ENCODE results near the gene ADORA1.

ADORA1 gene

DNA sequence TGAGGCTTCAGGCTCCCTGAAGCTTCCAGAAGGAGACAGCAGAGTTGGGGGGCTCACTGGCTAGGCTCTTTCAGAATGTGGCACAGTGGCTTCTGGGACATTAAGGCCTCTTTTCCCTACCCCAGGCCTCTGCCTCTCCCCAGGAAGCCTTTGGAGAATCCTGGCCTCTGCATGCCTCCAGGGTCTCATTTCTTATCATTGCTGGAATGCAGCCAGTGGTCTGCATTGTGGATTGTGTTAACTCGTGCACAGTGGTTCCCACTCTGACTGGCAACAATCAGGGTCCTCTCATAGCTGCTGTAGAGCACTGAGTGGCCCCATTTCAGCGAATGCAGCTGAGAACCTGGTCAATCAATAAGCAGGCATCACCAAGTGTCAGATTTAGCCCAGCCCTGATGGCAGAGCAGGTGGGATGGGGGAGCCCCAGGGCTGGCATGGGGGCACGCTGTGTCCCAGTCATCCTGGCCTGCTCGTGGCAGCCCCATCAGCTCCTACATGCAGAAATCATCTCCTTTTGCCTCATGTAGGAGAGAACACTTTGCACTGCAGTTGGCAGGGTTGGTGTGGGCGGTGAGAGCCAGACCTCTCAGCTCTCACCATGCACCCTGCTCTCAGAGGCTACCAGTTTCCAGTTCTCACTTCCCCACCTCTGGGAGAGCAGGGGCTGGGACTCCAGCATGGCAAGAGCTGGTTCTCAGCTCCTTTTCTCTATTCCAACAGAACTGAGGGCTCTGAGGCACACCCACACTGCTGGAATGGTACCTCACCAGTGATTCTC, 13.4 kb downstream of the ADORA1 start:
- no peak for DNase-seq (ENCODE audit: low read depth in 2 of 3, low spot score in 2 of 3)

- no peak for DNase-seq (ENCODE audit: low read depth in 2 of 3, low spot score in 2 of 3)
Measured at GRCh38 chr1:203142124-203142523, 14.6 kb downstream of the ADORA1 start.

DNA sequence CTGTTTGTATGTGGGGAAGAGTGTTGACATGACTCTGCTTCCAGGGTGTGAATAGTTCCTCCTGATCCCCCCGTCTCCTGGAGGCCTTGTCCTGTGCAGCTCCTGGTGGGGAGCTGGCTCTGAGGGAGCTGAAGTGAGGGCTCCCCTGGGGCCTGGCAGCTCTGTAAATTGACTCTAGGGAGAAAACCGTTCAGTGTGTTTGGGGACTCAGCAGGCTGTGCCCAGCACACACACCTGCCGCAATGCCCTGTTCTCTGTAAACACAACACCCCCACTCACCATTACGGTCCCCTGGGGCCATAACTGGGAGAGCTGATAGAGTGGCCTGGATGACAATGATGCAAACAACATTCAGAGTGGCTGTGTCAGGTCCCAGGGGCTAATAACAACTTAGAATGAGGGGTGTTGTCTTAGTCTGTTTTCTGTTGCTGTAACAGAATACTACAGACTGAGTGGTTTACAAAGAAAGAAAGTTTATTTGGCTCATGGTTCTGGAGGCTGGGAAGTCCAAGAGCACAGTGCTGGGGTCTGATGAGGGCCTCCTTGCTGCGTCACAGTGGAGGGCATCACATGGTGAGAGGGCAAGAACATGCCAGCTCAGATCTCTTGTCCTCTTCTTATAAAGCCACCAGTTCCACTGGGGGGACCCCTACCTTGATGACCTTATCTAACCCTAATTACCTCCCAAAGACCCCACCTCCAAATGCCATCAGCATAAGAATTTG, 15.3 kb downstream of the ADORA1 start:
- no peak for DNase-seq (ENCODE audit: low read depth in 2 of 3, low spot score in 2 of 3)

DNA sequence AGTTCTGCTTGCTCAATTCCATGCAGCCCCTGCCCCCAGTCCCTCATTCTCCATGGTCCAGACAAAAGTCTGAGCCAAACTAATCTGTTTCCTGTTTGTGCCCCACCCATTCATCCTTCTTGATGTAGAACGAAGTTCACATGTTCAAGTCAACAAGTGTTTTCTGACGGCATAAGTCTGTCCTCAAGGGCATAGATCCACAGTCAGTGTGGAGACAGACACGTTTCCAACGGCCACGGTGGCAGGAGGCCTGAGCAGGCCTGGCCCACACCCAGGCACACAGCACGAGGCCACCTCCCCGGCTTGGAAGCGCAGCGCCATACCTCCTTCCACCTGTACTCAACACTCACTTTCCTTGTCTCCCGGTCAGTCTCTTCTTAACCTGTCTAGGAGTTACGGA, 16.1 kb downstream of the ADORA1 start:
- DNase-seq (ENCODE audit: low read depth in 2 of 3, low spot score in 2 of 3) = no peak

DNA sequence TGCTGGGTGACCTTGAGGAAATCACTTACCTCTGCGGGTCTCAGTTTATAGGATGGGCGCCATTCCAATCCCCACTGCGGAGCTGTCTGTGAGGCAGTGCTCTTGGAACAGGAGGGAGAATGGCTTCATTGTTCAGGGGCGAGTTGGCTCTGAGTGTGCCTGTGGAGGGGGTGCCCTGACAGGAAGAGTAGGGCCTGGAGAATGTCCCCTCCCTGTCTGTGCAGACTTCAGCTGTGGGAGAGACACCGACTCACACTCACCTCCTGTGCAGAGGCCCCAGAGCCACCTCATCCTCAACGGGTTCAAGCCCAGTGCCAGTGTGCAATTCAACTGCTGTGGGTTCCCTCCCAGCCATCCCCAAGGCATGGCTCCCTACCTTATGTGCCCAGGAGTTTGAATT, 17.1 kb downstream of the ADORA1 start:
- no peak for DNase-seq (ENCODE audit: low read depth in 2 of 3, low spot score in 2 of 3)

DNA sequence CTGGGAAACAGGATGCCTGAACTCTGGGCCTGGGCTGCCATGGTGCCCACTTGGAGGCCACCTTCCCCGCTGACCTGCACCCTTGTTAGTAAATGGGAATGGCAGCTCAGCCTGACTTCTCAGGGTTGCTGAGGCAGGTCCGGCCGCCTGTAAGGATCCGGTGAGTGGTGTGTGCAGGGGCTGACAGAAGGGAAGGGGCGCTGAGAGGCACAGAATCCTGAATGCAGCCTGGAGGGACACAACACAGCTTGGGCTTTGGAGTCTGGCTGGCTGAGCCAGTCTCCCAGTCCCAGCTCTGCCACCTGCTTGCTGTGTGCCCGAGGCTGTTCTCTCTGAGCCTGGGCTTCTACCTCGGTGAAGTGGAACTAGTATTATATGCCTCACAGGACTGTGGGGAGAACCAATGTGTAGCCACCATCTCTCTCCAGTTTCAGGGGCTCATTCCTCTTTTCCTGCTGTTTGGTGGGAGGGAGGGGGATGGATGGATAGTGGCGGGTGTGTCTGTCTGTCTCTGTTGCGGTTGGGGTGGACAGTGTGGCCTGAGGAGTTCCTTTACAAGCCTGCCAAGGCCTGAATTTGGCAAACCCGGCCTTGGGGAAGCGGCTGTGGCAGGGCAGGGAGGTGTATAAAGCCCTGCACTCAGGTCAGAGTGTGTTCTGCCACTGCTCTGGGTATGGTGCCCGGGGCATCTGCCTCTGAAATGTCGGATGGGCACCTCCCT, 18.0 kb downstream of the ADORA1 start:
- DNase-seq (ENCODE audit: low read depth in 2 of 3, low spot score in 2 of 3) = no peak

- DNase-seq (ENCODE audit: low read depth in 2 of 3, low spot score in 2 of 3) = no peak
Measured at GRCh38 chr1:203146042-203146369, 18.5 kb downstream of the ADORA1 start.

GRCh38 chr1:203146537-203146936, 19.0 kb downstream of the ADORA1 start:
- DNase-seq (ENCODE audit: low read depth in 2 of 3, low spot score in 2 of 3) = no peak

- DNase-seq (ENCODE audit: low read depth in 2 of 3, low spot score in 2 of 3) = no peak
Measured at GRCh38 chr1:203147376-203147775, 19.9 kb downstream of the ADORA1 start.

- DNase-seq (ENCODE audit: low read depth in 2 of 3, low spot score in 2 of 3) = no peak
Measured at GRCh38 chr1:203148127-203148526, 20.6 kb downstream of the ADORA1 start.

DNA sequence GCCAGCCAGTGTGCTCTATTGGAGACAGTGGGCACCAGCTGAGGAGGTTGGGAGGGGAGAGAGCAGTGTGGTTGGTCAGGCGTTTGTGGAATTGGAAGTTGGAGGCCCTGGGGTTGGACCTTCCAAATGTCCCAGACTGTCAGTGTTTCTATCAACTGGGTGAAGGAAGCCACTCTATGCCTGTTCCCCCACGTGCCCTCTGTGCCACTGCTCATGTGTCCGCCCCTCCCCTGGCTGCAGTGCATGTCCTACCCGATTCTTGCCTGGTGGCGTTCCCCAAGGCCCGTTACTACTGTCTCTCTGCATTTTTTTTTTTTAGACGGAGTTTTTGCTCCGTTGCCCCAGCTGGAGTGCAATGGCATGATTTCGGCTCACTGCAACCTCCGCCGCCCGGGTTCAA, 21.1 kb downstream of the ADORA1 start:
- DNase-seq (ENCODE audit: low read depth in 2 of 3, low spot score in 2 of 3) = no peak

DNA sequence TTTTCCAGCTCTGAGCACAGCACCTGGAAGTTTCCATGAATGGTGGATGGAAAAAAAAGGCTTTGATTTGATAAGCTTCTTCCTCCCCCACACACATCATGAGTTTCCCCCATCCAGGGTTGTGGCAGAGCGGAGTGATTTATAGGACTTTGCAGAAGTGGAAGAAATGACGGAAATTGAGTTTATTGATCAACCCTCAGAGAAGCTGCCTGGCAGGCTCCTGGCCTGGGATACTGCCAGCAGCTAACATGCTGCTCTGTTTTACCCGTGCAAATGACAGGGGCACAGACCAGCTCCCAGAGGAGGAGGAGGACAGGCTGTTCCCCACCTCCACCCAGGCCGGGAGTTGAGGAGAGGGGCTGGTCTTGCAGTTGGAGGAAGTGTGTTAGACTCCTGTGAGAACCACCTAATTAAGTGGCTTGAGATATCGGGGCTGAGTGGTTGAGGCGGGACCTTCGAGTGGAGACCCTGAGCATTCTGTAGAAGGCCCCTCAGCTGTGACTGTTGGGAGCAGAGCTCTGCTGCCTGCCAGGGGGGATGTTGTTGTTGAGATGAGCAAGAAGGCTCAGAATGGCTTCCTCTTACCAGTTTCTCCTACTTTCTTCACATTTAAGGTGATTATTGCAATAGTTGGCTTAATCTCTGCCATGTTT, 21.8 kb downstream of the ADORA1 start:
- DNase-seq (ENCODE audit: low read depth in 2 of 3, low spot score in 2 of 3) = no peak

- no peak for DNase-seq (ENCODE audit: low read depth in 2 of 3, low spot score in 2 of 3)
Measured at GRCh38 chr1:203150511-203151297, 23.2 kb downstream of the ADORA1 start.

DNA sequence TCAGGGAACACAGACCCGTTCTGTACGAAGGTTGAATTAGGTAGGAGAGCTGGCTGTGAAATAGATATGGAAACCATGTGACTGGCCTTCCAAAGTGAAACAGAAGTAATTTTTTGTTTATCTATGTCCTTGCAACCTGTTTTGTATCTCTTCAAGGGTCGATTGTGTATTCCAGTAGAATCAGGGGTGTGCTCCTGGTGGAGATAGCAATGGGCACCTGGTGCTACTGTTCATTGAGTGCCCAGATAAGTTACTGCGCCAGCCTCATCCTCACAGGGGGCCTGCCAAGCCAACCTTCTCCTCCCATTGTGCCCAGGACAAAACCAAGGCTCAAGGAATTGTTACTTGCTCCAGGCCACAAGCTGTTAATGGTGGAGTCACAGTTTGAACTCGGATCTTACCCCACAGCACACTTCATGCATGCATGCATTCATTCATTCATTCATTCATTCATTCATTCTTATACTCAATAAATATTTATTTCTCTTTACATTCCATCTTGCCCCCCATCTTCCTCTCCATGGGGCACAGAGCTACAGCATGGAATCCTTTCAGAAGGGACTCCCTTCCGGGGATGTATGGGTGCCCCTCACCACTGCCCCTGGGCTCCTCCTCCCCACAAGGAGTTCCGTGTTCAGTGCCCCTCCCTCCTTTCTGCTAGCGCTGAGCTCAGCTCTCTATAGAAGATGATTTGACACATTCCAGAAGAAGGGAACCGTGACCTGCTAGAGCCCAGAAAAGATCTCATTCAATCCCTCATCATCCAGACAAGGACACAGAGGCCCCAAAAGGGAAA, 24.0 kb downstream of the ADORA1 start:
- DNase-seq (ENCODE audit: low read depth in 2 of 3, low spot score in 2 of 3) = no peak

DNA sequence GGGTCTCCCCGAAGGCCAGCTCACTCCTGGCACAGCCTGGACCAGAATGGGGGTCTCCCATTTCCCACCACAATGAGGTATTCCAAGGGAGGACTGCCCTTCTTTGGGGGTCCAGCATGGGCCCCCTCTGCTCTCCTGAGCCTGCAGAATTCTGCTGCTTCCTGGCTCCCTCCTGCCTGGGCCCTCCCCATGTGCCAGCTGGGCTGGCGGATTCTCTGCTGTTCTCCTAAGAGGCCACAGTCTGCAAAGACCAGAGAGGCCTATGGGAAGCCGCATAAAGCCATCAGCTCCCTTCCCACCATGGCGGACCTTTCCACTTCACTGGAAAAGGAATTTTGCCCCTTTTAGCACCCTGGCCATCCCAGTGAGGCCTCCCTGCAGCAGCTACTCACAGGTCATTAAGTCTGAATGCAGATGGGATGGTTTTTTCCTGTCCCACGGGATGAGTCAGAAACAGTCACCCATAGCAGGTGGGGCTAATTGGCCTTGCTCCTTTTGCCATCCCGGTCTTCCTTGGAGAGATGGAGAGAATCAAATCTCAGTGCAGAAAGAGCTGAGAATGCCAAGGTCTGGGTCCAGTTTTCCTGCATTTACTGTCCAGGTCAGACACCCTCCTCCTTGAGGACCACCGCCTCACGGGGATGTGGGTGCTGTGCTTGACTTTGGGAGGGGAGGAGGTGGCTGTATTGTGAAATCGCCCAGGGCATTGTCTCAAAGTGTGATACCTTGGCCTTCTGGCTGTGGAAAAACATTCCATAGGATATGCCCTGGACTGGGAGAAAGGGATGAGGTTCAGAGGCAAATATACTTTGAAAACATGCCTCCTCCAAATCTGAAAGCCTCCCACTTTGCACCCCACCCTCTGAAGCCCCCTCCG, 24.9 kb downstream of the ADORA1 start:
- DNase-seq (ENCODE audit: low read depth in 2 of 3, low spot score in 2 of 3) = no peak

GRCh38 chr1:203153051-203153988, 25.8 kb downstream of the ADORA1 start:
- DNase-seq (ENCODE audit: low read depth in 2 of 3, low spot score in 2 of 3) = no peak

- DNase-seq (ENCODE audit: low read depth in 2 of 3, low spot score in 2 of 3) = no peak
Measured at GRCh38 chr1:203153989-203154821, 26.7 kb downstream of the ADORA1 start.
